NB4 (cell line): ENCODE data around the gene MAD1L1.

ENCODE experiments used
- DNase-seq: peaks from one replicate; pipeline ENCODE4 v3.0.0; 2010; ENCODE audit warnings: low read depth
- H3K4me3 ChIP-seq: one replicate; pipeline ENCODE4 v1.5.1; 2011; ENCODE audit warnings: mild to moderate bottlenecking, low read depth, low read length, moderate library complexity
- CTCF ChIP-seq: IDR thresholded peaks from one replicate; pipeline ENCODE4 v1.5.1; 2012; ENCODE audit warnings: low read depth, low read length
- MYC ChIP-seq: IDR thresholded peaks from 2 replicates; pipeline ENCODE4 v1.6.1; 2011; ENCODE audit warnings: low read depth, low read length
- POLR2A ChIP-seq: IDR thresholded peaks from 2 replicates; pipeline ENCODE4 v1.6.1; 2011; ENCODE audit warnings: mild to moderate bottlenecking; ENCODE audit not compliant: insufficient read length; ENCODE audit errors: extremely low read depth
- TF ChIP-seq, protein P1 (sequence below): IDR thresholded peaks from 2 replicates; pipeline ENCODE4 v1.6.1; 2011; ENCODE audit warnings: low read depth, low read length

Gene MAD1L1

DNA sequence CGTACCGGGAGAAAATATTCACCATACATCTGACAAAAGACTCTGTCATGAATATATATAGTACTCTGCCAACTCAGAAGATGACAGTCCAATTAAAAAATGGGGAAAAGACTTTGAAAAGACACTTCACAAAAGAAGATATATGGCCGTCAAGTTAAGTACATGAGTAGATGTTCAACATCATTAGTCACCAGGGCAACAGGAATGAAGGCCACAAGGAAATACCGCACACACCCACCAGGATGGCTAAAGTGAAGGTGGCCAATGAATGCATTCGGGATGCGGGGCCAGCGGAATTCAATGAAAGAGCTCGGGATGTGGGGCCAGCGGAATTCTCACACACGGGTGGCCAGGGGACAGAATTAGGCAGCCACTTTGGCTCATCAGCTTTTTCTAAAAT is 42.2 kb downstream of the MAD1L1 start:
- no peak for DNase-seq
- no peak overlapping the region for H3K4me3 ChIP-seq
- TF ChIP-seq, protein P1, sequence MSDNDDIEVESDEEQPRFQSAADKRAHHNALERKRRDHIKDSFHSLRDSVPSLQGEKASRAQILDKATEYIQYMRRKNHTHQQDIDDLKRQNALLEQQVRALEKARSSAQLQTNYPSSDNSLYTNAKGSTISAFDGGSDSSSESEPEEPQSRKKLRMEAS = no peak
- no peak for TF ChIP-seq CTCF

DNA sequence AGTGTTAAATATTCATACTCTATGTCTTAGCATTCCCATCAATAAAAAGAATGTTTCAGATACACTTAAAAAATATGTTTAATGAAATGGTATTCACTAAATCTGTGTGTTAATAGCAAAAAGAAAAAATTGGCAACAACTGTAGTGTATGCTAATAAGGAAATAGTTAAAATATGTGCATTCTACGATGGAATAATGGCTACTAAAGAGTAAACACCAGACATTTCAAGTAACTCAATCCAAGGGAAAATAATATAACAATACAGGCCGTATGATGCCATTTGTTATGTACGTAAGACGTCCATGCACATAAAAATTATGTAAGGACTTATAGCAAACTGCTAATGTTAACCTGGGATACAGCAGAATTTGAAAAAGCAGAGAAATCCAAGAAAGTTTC is 46.6 kb downstream of the MAD1L1 start:
- no peak for DNase-seq
- no peak overlapping the region for H3K4me3 ChIP-seq
- no peak for TF ChIP-seq MYC
- TF ChIP-seq CTCF = no peak
- no peak for TF ChIP-seq POLR2A
- TF ChIP-seq, protein P1 = no peak

- DNase-seq = no peak
- no peak overlapping the region for H3K4me3 ChIP-seq
- TF ChIP-seq MYC = no peak
- no peak for TF ChIP-seq CTCF
Observed at GRCh38 chr7:2185715-2186114, 47.0 kb downstream of the MAD1L1 start.

GRCh38 chr7:2182461-2182860 is 50.3 kb downstream of the MAD1L1 start:
- TF ChIP-seq, protein P1 = no peak
- no peak for TF ChIP-seq CTCF
- TF ChIP-seq POLR2A = no peak
- no peak for TF ChIP-seq MYC
- DNase-seq = no peak
- no peak overlapping the region for H3K4me3 ChIP-seq

GRCh38 chr7:2181077-2181854 is 51.5 kb downstream of the MAD1L1 start:
- TF ChIP-seq, protein P1 = no peak
- TF ChIP-seq POLR2A (no peak), MYC (no peak), CTCF (no peak)
- no peak for DNase-seq
- H3K4me3 ChIP-seq = no peak overlapping the region

GRCh38 chr7:2180081-2180480 is 52.7 kb downstream of the MAD1L1 start:
- H3K4me3 ChIP-seq = no peak overlapping the region
- no peak for DNase-seq
- TF ChIP-seq, protein P1 = no peak
- TF ChIP-seq MYC (no peak), CTCF (no peak), POLR2A (no peak)
